Ecto neural progenitor cell (in vitro differentiated cells): ENCODE data around the gene DNASE1.
"Not testable (repeated sequence)": the region's sequence is repeated elsewhere in the genome, so short reads cannot be mapped to it uniquely, and the experiment has no call there.

Experiments
- DNase-seq: peaks from one replicate; pipeline ENCODE4 v3.0.0-alpha.2; 2018; ENCODE audit warnings: low spot score

Gene DNASE1

GRCh38 chr16:3641801-3642396 is 12.6 kb upstream of the DNASE1 start:
- no peak for DNase-seq

DNA sequence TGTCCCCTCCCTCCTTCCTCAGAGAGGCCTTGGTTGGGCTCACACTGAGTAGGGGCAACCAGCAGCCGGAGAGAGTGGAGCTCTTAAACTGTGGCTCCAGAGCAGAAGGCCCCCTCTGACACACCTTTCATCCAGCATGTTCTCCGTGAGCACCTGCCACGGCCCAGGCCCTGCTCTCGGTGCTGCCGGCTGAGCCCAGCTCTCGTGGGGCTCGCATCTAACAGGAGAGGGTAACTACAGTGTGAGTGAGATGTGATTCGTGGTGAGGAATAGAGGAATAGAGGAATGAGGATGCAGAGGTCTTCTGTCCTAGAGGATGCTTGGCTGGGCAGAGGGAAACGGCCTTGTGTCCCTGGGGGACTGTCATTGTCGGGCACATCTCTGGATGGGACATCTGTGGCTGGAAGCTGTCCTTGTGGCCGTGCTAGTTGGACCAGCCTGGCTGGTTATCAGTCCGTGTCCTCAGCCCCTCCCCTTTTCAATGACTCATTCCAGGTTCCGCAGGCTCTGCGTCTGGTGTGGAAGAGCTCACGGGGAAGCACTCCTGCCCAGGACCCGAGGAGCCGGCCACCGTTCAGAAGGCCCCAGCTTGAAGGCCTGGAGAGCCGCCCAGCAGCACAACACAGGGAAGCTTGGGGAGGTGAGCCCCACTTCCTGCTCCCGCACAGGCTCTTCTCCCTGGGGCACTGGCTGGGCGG is 11.9 kb upstream of the DNASE1 start:
- no peak for DNase-seq

DNA sequence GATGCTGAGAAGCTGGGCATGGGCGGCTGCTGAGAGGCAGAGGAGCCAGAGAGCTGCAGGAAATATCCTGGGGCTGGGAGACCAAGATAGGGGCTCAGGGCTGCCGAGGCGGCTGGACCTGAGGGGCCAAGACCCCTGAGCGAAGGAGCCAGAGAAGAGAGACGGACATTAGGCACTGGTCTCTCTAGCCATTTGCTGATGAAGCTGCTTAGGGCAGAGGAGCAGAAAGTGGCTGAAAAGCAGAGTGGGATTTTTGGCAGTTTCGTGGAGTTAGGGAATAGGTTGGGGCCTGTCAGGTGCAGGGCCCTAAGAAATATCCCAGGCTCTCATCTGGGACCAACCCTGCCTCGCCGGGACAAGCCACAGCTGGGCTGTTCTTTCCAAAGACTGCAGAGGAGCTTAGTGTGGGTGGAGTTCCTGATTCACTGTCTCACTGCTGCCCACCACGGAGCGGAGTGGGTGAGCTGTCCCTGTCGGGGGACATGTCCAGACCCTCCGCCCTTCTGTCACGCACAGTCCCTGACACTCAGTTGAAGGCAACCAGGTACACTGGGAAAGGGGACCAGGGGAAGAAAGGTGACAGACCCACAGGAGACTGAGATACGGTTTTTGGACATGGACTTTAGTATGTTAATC is 11.3 kb upstream of the DNASE1 start:
- no peak for DNase-seq

DNA sequence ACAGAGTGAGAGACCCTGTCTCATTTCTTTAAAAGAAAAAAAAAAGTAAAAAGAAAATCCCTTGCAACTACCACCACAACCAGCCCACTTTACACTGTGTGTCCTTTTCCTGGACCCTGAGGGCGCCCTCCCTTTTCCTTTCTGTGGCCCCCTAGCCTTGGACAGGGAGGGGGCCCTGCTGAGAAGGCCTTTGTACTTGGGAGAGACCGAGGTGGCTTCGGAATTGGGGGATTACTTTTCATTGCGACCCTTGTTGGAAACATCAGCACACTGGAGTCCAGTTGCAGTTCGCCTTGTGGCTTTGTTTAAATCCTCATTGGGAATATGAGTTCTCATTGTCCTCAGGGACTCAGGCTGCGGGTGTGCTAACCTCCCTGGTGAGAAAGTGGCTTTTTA is 9.4 kb upstream of the DNASE1 start:
- no peak for DNase-seq

DNA sequence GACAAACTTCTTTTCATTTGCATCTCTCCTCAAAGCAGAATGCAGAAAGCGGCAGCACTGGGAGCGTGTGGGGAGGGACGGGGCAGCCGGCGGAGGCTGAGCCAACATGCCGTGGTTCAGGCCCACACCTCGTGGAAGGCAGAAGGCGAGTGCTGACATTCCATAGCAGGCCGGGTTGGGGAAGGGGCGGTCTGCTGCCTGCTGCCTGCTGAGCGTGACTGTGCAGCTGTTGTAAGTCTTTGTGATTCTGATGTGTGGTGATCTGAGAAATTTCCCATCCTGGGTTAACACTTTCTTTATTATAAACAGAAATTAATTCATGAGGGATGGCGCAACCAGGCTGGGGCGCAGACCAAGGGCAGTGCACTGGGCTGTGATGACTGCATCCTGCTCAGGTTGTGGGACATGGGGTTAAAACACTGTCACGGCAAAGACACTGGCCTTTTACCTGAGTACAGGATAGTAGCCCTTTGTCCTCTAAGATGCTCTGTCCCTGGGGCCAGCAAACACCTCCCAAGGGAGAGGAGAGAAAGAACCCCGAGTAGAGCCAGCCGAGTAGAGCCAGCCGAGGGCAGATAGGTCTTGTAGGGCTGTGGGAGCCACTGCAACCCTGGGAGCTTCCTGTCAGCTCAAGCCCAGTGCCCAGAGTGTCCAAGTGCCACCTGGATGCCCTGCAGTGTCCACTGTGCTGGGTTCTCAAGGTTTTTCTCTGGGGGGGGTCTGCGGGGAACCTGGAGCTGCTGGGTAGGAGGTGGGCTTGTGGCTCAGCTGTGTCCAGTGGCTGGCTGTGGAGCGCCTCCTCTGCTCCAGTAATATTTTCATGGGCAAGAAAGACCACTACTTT is 8.8 kb upstream of the DNASE1 start:
- peak; percentile 85 for DNase-seq

DNA sequence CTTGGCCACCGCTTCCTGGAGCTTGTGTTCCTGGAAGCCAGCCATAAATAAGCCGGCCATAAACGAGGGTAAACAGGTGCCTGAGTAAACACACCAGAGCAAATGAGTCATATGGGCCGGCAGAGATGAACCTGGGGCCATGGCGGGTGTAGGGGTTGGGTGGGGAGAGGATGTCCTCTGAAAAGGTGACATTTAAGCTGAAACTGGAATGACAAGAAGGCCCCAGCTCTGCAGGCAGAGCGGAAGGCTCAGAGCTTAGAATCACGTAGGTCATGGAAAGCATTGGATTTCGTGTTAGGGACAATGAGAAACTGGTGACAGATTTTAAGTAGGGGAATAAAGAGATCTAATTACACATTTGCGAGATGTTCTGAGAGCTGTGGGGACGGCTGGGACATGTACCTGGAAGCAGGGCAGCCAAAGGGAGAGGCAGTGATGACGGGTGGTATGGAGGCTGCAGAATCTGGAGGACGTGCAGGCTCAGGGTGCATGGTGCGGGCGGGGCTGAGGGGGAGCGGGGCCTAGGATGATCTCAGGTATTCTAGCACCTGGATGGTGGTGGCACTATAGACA is 8.1 kb upstream of the DNASE1 start:
- no peak for DNase-seq

DNA sequence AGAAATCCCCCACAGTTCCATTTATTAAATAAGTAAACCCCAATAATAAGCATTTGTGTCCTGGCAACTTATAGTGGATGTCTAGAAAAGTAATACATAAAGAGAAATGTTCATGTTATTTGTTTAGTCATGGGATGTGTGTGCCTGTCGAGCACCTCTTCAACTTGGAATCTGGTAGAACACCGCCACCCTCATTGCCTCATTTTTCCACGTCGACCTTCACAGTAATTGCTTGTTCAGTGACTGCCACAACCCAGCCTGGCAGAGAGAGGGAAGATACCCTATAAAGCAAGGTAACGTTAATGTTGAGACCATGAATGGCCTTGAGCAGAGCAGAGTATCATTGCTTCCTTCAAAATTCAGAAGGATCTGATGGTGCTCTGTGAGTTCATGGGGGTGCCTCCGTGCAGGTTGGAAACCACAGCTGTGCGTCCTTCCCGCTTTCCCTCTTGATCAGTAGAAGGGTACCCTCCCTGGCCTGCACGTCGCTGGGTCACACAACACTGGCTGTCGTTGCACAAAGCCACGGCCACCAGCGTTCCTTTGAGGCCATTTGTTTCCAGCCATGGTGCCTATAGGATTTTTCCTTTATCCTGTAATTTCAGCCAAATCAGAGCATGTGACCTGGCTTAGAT is 3.7 kb upstream of the DNASE1 start:
- DNase-seq = no peak

DNA sequence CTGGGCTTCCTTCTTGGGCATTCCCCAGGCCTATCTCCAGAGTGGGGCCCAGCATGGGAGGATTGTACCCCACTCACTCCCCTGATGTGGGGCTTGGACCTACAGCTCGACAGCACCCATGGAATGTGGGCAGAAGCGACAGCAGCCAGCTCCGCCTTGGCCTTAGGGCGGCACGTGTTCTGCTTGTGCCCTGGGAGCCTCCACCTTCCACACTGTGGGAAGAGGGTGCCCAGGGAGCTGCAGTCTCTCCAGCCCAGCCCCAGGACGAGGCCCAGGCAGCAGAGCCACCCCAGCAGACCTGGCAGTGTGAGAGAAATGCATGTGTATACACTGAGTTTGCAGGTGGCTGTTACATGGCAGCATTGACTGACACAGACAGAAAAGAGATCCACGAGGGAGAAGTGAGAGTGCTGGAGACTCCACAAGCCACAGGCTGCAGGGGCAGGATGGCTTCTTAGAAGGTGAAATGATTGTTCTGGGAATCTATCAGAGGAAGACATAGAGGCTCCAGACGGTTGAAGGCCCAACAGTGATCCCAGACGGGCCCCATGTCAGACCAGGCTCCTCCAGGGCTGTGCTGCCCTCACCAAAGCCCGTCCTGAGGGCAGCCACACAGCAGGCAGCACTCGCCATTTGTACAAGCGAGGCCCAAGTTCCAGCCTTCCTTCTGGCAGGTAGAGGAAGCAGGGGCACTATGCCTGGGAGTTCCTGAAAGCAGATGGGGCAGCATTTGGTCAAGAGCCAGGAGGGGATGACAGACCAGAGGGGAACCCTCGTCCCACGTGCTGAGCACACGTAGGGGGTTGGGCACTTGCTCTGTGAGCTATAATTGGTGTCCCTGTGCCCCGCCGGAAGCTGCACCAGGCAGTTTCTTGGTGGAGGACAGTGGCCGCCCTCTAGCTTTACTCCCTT is 2.8 kb upstream of the DNASE1 start:
- DNase-seq = no peak

- DNase-seq = no peak
These were observed 1.9 kb upstream of the DNASE1 start for GRCh38 chr16:3652373-3653195.

GRCh38 chr16:3655030-3655395 is 522 bp downstream of the DNASE1 start:
- no peak for DNase-seq

DNA sequence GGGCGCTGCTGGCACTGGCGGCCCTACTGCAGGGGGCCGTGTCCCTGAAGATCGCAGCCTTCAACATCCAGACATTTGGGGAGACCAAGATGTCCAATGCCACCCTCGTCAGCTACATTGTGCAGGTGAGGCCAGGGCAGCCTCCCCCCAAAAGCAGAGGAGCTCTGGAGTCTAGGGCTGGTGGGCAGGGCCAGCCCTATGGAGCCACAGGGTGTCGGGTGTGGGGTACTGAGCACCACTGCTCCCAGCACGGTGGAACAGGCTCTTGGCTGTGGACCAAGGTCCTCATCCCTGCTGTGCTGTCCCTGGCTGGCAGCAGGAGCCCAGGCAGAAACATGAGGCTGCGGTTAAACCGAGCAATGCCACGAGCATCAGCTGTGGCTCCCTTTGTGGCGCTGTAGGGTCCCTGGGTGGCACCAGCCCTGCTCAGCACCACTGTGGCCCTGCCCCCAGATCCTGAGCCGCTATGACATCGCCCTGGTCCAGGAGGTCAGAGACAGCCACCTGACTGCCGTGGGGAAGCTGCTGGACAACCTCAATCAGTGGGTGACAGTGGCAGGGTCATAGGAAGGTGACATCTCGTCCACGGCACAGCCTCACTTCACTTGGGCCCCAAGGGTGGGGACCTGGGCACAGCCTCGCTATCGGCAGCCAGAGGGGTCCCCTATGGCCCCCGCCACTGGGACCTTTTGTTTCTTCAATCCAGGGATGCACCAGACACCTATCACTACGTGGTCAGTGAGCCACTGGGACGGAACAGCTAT is 1.1 kb downstream of the DNASE1 start:
- DNase-seq = no peak

- not testable (repeated sequence) for DNase-seq
These were observed 1.6 kb downstream of the DNASE1 start for GRCh38 chr16:3656160-3656490.

DNA sequence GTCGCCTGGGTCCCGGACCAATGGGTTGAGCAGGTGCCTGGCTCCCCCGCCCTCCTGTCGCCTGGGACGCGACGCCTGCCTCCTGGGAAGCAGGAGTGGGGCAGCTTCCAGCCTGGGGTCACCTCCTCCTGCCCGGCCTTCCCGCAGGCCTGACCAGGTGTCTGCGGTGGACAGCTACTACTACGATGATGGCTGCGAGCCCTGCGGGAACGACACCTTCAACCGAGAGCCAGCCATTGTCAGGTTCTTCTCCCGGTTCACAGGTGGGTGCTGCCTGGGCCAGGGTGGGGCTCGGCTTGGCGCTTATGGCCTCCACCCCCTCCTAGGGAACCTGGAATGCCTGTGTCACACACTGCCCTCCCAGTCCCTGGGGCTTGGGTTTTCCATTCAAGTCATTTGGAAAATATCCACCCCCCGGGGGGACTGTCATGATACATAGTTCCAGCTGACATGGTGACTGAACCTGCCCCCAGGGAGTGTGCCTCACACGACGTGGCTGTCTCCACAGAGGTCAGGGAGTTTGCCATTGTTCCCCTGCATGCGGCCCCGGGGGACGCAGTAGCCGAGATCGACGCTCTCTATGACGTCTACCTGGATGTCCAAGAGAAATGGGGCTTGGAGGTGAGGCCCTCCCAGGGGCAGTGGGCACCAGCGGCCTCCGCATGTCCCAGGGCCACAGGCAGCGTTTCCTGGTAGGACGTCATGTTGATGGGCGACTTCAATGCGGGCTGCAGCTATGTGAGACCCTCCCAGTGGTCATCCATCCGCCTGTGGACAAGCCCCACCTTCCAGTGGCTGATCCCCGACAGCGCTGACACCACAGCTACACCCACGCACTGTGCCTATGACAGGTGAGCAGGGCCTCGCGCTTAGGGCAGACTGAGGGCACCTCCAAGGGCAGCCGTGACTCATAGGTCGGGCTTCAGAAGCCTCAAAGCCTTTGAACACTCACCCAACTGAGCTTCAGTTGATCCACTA is 2.3 kb downstream of the DNASE1 start:
- DNase-seq = no peak

DNA sequence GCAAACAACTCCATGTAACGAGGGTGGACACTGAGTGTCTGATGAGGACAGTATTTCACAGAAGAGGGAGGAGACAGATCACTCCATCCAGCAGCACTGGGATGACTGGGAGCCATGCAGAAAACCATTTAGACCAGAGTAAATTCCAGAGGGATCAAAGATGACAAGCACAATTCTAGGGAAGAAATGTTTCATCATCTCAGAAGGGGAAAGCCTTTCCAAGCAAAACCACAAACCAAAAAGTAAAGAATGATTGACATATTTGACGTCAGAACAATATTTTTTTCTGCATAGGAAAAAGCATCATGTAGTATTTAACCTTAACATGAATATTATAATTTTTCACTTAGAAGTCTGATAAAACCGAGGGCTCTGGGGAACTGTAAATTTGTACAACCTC is 4.8 kb downstream of the DNASE1 start:
- no peak for DNase-seq

GRCh38 chr16:3661311-3661710 is 6.8 kb downstream of the DNASE1 start:
- no peak for DNase-seq

- no peak for DNase-seq
These were observed 7.4 kb downstream of the DNASE1 start for GRCh38 chr16:3661922-3662321.

- DNase-seq = no peak
These were observed 8.1 kb downstream of the DNASE1 start for GRCh38 chr16:3662601-3663000.
